Right atrium auricular region (tissue), 2 donors: Measurements from ENCODE around the gene ZNF100. TPM values are rescaled to one million over a fixed set of nuclear protein-coding genes. Genes with fewer than 3 reads are reported as not detected.

Experiments
- DNase-seq: peaks from one replicate; pipeline ENCODE4 v3.0.0-alpha.2; 2019; ENCODE audit warnings: low spot score
- H3K27ac ChIP-seq, 2 donors: fragments of 200-600 bp; sonication (generic); 1 replicate in 1 of 2; 2 replicates in 1 of 2; pipeline ENCODE4 v1.5.1; 2016 to 2019
- H3K27me3 ChIP-seq, 2 donors: fragments of 200-600 bp; sonication (generic); one replicate each; pipeline versions ENCODE4 v1.5.1 to v1.6.0; 2017 to 2019
- H3K36me3 ChIP-seq: fragments of 200-600 bp; sonication (generic); one replicate; pipeline ENCODE4 v1.5.1; 2016
- H3K4me1 ChIP-seq, 2 donors: fragments of 200-600 bp; sonication (generic); one replicate each; pipeline versions ENCODE4 v1.5.1 to v1.6.0; 2017 to 2019
- H3K4me3 ChIP-seq, 2 donors: fragments of 200-600 bp; sonication (generic); 1 replicate in 1 of 2; 2 replicates in 1 of 2; pipeline ENCODE4 v1.5.1; 2017 to 2019; ENCODE audit warnings: mild to moderate bottlenecking in 1 of 2, moderate library complexity in 1 of 2
- H3K9me3 ChIP-seq, 2 donors: fragments of 200-600 bp; sonication (generic); one replicate each; pipeline ENCODE4 v1.5.1; 2019
- total RNA-seq, 2 donors: library from RNA; depleted of rRNA; stranded (reverse); fragments of >200 nt; gene quantifications; one replicate each; pipeline ENCODE4 v1.1.0, GENCODE V29; 2016
- TF ChIP-seq, protein P1 (sequence below), 2 donors: fragments of 200-600 bp; sonication (generic); IDR thresholded peaks; one replicate each; pipeline ENCODE4 v1.5.1; 2019; ENCODE audit warnings: antibody characterized with exemption in 2 of 2

Gene ZNF100
- total RNA-seq, 2 donors from 2014 or later: 2.2 to 2.8 TPM

- H3K27ac ChIP-seq: no peak overlapping the region
- TF ChIP-seq, protein P1, sequence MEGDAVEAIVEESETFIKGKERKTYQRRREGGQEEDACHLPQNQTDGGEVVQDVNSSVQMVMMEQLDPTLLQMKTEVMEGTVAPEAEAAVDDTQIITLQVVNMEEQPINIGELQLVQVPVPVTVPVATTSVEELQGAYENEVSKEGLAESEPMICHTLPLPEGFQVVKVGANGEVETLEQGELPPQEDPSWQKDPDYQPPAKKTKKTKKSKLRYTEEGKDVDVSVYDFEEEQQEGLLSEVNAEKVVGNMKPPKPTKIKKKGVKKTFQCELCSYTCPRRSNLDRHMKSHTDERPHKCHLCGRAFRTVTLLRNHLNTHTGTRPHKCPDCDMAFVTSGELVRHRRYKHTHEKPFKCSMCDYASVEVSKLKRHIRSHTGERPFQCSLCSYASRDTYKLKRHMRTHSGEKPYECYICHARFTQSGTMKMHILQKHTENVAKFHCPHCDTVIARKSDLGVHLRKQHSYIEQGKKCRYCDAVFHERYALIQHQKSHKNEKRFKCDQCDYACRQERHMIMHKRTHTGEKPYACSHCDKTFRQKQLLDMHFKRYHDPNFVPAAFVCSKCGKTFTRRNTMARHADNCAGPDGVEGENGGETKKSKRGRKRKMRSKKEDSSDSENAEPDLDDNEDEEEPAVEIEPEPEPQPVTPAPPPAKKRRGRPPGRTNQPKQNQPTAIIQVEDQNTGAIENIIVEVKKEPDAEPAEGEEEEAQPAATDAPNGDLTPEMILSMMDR (IDR thresholded peaks at IDR 0.05): no peak
- H3K4me1 ChIP-seq: no peaks in the 10 kb centered on the region
- H3K4me3 ChIP-seq: no peak overlapping the region
- H3K36me3 ChIP-seq: no peaks in the 10 kb centered on the region
- no peaks in the 10 kb centered on the region for H3K27me3 ChIP-seq
- no peak for DNase-seq
- H3K9me3 ChIP-seq: no peaks in the 10 kb centered on the region
Observed at GRCh38 chr19:21705393-21705792, 62.0 kb downstream of the ZNF100 start.

- Histone ChIP-seq H3K36me3 (no peaks in the 10 kb centered on the region), H3K4me1 (no peaks in the 10 kb centered on the region), H3K27ac (no peak overlapping the region), H3K9me3 (no peaks in the 10 kb centered on the region), H3K27me3 (no peaks in the 10 kb centered on the region), H3K4me3 (no peak overlapping the region)
- TF ChIP-seq, protein P1 (IDR thresholded peaks at IDR 0.05): no peak
- DNase-seq: no peak
Observed at GRCh38 chr19:21704320-21704719, 63.1 kb downstream of the ZNF100 start.

DNA sequence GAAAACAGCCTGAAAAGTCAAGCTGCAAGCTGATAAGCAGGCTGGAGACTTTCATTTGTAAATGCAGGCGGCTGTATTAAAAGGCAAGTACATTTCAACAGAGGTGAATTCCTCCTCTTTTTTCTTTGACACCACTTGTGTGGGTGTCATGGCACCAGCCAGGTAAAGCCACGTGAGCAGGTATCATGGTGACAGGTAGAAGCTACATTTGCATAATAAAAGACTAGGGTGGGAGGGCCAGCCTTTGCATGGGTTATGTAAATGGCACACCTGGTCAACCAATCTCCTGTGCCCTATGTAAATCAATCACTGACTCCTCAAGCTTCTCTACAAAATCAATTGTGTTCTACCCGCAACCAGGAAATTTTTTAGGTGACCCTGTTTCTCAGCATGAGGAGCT lies 68.2 kb downstream of the ZNF100 start:
- no peak overlapping the region for H3K27ac ChIP-seq
- H3K4me3 ChIP-seq: no peak overlapping the region
- H3K27me3 ChIP-seq: no peaks in the 10 kb centered on the region
- H3K9me3 ChIP-seq: no peaks in the 10 kb centered on the region
- no peaks in the 10 kb centered on the region for H3K4me1 ChIP-seq
- TF ChIP-seq, protein P1 (IDR thresholded peaks at IDR 0.05): no peak
- no peak for DNase-seq
- H3K36me3 ChIP-seq: no peaks in the 10 kb centered on the region

- DNase-seq: no peak
- no peak overlapping the region for H3K4me3 ChIP-seq
- TF ChIP-seq, protein P1 (IDR thresholded peaks at IDR 0.05): peak; percentile 66 to 75
Observed at GRCh38 chr19:21698215-21698614, 69.2 kb downstream of the ZNF100 start.

DNA sequence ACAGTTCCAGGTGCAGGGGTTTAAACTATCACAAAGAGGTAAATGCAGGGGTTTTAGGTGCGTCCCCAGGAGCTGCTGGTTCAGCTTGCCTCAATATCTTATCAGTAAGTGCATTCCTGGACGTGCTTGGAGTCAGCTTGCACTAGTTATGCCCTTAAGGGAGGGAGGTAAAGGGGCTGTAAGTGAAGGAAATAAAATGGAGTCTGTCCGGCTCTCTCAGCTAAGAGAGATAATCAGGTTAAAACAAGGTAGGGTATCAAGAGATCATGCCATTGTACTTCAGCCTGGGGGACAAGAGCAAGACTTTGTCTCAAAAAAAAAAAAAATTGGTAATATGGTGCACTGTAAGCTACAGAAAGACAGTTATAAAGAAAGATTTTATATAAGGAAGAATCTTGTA lies 69.7 kb downstream of the ZNF100 start:
- no peaks in the 10 kb centered on the region for H3K9me3 ChIP-seq
- TF ChIP-seq, protein P1 (IDR thresholded peaks at IDR 0.05): no peak
- H3K27ac ChIP-seq: no peak overlapping the region
- no peaks in the 10 kb centered on the region for H3K27me3 ChIP-seq
- no peak overlapping the region for H3K4me3 ChIP-seq
- H3K4me1 ChIP-seq: no peaks in the 10 kb centered on the region
- no peaks in the 10 kb centered on the region for H3K36me3 ChIP-seq
- DNase-seq: no peak

More at GRCh38 chr19:21698215-21698614, 69.2 kb downstream of the ZNF100 start:
- no peak overlapping the region for H3K27ac ChIP-seq
- no peaks in the 10 kb centered on the region for H3K27me3 ChIP-seq
- no peaks in the 10 kb centered on the region for H3K9me3 ChIP-seq
- H3K36me3 ChIP-seq: no peaks in the 10 kb centered on the region
- H3K4me1 ChIP-seq: no peaks in the 10 kb centered on the region

DNA sequence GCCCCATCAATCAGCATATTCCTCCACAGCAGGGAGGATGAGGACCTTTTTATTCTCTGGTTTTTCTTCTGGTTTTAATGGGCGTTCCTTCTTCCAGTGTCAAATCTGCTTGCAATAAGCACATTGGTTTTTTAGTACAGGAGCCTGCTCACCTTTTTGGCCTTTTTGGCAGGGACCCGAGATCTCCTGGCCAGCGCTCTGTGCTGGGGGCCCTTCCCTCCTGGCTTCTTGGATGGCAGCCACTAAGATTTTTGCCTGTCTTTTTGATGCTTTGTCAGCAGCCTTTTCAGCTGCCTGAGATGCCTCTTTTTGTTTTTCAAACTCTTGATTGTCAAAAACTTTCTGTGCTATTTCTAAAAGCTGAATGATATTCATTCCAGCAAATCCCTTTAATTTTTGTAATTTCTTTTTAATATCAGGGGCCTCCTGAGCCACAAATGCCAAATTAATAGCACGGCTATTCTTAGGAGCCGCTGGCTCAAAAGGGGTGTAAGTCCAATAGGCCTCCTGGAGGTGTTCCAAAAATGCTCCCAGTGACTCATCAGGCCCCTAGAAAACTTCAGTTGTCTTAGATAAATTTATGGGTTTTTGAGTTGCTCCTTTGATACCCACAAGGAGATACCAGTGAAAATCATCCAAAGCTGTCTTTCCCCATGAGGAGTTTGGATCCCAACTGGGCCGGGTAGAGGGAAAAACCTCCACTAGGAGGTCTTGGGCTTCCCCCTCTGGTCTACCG lies 73.0 kb downstream of the ZNF100 start:
- H3K4me3 ChIP-seq: no peak overlapping the region
- H3K27ac ChIP-seq: no peak overlapping the region
- TF ChIP-seq, protein P1 (IDR thresholded peaks at IDR 0.05): no peak
- no peaks in the 10 kb centered on the region for H3K9me3 ChIP-seq
- H3K36me3 ChIP-seq: no peaks in the 10 kb centered on the region
- H3K4me1 ChIP-seq: no peaks in the 10 kb centered on the region
- no peaks in the 10 kb centered on the region for H3K27me3 ChIP-seq
- DNase-seq: no peak
